Cardiac muscle cell (in vitro differentiated cells and primary cell): ENCODE data around the gene TPP2. TPM values are rescaled to one million over a fixed set of nuclear protein-coding genes. Genes with fewer than 3 reads are reported as not detected.

Source experiments
- DNase-seq, 2 donors: peaks; one replicate each; pipeline versions ENCODE4 v3.0.0 to v3.0.0-alpha.2; 2010 to 2017; ENCODE audit warnings: low read depth in 1 of 2, low spot score in 1 of 2
- H3K27ac ChIP-seq: fragments of 200-600 bp; sonication (generic); 2 replicates; pipeline ENCODE4 v1.5.1; 2016
- H3K27me3 ChIP-seq: fragments of 200-600 bp; sonication (generic); 2 replicates; pipeline ENCODE4 v1.6.0; 2016; ENCODE audit warnings: control low read depth
- H3K36me3 ChIP-seq: fragments of 200-600 bp; sonication (generic); 2 replicates; pipeline ENCODE4 v1.5.1; 2016; ENCODE audit warnings: control low read depth
- H3K4me1 ChIP-seq: fragments of 200-600 bp; sonication (generic); 2 replicates; pipeline ENCODE4 v1.8.1; 2017; ENCODE audit warnings: low read depth, mild to moderate bottlenecking, mixed run types
- H3K4me3 ChIP-seq: fragments of 200-600 bp; sonication (generic); 2 replicates; pipeline ENCODE4 v1.5.1; 2016; ENCODE audit warnings: mild to moderate bottlenecking
- H3K9me3 ChIP-seq: fragments of 200-600 bp; sonication (generic); 2 replicates; pipeline ENCODE4 v1.5.1; 2017; ENCODE audit warnings: low read depth, mild to moderate bottlenecking, control low read depth
- CTCF ChIP-seq: IDR thresholded peaks from 2 replicates; pipeline ENCODE4 v1.5.1; 2012; ENCODE audit warnings: low read depth, mild to moderate bottlenecking, low read length
- polyA plus RNA-seq: library from polyadenylated mRNA; unstranded; fragments of >200 nt; fragmentation: Nextera tagmentation; extraction: Ambion mirVana; gene quantifications from 2 replicates; pipeline ENCODE4 v1.2.1, GENCODE V29; 2016
- total RNA-seq: library from RNA; depleted of rRNA; stranded (reverse); fragments of >200 nt; gene quantifications from 2 replicates; pipeline ENCODE4 v1.2.3, GENCODE V29; 2016

Gene TPP2
- total and polyA plus RNA-seq, 2 experiments from 2014 or later = 19.3 to 30.6 TPM

DNA sequence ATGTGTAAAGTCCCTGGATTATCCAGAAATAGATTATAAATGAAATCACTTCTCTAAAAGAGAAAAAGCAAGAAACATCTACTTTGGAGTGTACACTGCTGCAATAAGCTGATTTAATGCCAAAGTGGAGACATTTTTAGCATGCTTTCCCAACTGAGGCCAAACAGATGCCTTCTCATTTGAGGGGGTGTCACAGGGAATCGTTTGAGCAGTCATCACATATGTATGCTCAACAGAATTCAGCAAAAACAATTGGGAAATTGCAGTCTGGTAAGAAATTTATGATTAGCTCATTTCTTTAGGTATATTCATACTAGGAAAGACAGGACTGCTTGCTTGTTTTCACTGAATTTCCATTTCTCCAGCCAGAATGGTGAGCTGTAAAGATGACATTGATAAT, 27.3 kb upstream of the TPP2 start:
- peak in 1 of 2 donors; percentile 48 for DNase-seq

GRCh38 chr13:102571075-102571474, 25.7 kb upstream of the TPP2 start:
- peak in 1 of 2 donors; percentile 10 for DNase-seq
- no peak for TF ChIP-seq CTCF
- no peaks in the 10 kb centered on the region for H3K4me1 ChIP-seq
- H3K27ac ChIP-seq = no peak overlapping the region
- no peak overlapping the region for H3K4me3 ChIP-seq
- H3K27me3 ChIP-seq = no peaks in the 10 kb centered on the region
- no peaks in the 10 kb centered on the region for H3K36me3 ChIP-seq
- no peaks in the 10 kb centered on the region for H3K9me3 ChIP-seq

More for the DNA sequence above, 27.3 kb upstream of the TPP2 start:
- H3K27me3 ChIP-seq = no peaks in the 10 kb centered on the region
- TF ChIP-seq CTCF = no peak
- no peaks in the 10 kb centered on the region for H3K9me3 ChIP-seq
- H3K27ac ChIP-seq = no peak overlapping the region
- no peaks in the 10 kb centered on the region for H3K4me1 ChIP-seq
- H3K4me3 ChIP-seq = no peak overlapping the region
- H3K36me3 ChIP-seq = no peaks in the 10 kb centered on the region

DNA sequence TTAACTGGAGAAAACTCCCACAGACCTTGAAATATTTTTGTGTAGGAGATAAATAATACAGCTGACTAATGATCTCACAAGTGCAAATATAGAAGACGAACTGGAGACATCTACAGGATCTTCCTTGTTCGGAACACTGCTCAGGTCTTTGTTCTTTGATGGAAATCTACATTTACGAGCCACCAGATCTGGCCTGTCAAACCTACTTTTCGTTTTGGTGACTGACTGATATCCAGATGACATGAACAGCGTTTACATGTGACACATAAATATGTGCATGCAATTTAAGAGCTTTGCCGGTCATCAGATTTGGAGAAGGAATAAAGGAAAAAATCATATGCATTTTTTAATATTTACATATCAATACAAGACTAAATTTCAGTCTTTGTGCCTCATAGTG, 24.5 kb upstream of the TPP2 start:
- Histone ChIP-seq H3K9me3 (no peaks in the 10 kb centered on the region), H3K36me3 (no peaks in the 10 kb centered on the region), H3K4me3 (no peak overlapping the region), H3K27me3 (no peaks in the 10 kb centered on the region), H3K27ac (no peak overlapping the region), H3K4me1 (no peaks in the 10 kb centered on the region)
- DNase-seq = no peak
- TF ChIP-seq CTCF = no peak

- Histone ChIP-seq H3K4me1 (no peaks in the 10 kb centered on the region), H3K27ac (no peak overlapping the region), H3K9me3 (no peaks in the 10 kb centered on the region), H3K4me3 (no peak overlapping the region), H3K36me3 (no peaks in the 10 kb centered on the region), H3K27me3 (no peaks in the 10 kb centered on the region)
- DNase-seq = peak; percentile 66 to 81
- peak; percentile 71 for TF ChIP-seq CTCF
These were observed 16.1 kb upstream of the TPP2 start for GRCh38 chr13:102580552-102581169.

DNA sequence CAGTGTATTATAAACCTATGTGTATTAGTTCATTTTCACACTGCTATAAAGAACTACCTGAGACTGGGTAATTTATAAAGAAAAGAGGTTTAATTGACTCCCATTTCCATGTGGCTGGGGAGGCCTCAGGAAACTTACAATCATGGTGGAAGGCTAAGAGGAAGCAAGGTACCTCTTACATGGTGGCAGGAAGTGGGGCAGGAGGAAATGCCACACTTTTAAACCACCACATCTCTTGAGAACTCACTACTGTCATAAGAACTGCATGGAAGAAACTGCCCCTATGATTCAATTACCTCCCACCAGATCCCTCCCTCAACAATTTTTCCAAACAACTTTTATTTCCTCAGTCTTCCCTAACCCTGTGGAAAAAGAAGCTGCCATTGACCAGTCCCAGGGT, 14.5 kb upstream of the TPP2 start:
- Histone ChIP-seq H3K4me3 (no peak overlapping the region), H3K27ac (no peak overlapping the region), H3K4me1 (no peaks in the 10 kb centered on the region), H3K36me3 (no peaks in the 10 kb centered on the region), H3K9me3 (no peaks in the 10 kb centered on the region), H3K27me3 (no peaks in the 10 kb centered on the region)
- TF ChIP-seq CTCF = no peak
- DNase-seq = no peak
